Suppressor macrophage treated with lipopolysaccharide for 1 hour (primary cell): ENCODE results near the gene ZNF219.

ENCODE experiments used
- DNase-seq, 3 donors: peaks; one replicate each; pipeline ENCODE4 v3.0.0-alpha.2; 2020 to 2022

Gene ZNF219

GRCh38 chr14:21098076-21098891 lies at the start of gene ZNF219:
TSS of gene ZNF219 (minus strand) at chr14:21098655. CDS start at chr14:21093591, 5,064 bp downstream.
- DNase-seq = peak in 2 of 3 donors; percentile 33 to 56

- DNase-seq = no peak
Measured at GRCh38 chr14:21145437-21145836, 47.0 kb upstream of the ZNF219 start.

DNA sequence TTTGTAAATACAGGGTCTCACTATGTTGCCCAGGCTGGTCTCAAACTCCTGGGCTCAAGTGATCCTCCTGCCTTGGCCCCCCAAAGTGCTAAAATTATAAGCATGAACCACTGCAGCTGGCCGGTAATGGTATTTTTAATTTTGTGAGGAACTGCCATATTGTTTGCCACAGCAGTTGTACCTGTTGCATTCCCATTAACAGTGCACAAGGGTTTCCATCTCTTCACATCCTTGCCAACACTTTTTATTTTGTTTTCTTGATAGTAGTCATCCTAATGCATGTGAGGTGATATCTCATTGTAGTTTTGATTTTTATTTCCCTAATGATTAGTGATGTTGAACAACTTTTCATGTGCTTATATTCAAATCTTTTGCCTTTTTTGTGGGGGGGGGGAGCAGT lies 43.9 kb upstream of the ZNF219 start:
- no peak for DNase-seq

GRCh38 chr14:21136024-21136423 lies 37.6 kb upstream of the ZNF219 start:
- peak; percentile 20 to 50 (median 36) for DNase-seq

GRCh38 chr14:21133901-21134300 lies 35.4 kb upstream of the ZNF219 start:
- DNase-seq = no peak

DNA sequence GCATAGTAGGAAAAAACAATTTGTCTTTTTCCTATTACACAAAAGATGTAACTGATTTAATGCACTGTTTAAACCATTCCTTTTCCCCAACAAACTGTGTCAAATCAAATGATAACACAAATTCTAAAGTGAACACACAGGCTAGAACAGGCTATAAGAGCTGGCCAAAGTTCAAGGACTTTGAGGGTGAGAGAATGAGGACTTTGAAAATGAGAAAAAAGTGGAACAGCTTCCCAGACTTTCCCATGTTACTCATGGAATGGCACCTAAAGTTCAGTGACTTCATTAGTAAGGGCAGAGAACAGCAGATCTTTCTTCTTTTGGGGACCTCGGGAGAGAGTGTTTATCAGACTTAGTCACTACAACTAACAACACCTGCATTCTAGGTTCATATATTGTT lies 25.0 kb upstream of the ZNF219 start:
- no peak for DNase-seq

DNA sequence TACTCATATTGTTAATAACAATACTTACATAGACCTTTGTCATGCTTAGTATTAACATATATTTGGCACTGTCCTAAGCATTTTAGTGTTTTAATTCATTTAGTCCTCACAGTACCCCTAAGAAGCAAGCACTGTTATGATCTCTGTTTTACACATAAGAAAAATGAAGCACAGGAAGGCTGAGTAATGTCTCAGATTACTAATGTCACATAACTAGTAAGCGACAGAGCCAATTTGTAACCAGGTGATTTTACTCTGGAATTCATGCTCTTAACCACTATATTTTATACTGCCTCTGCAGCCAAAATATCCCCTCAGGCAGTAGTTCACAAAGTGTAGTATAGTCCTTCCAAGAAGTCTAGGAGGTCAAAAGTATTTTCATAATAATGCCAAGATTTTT lies 22.7 kb upstream of the ZNF219 start:
- DNase-seq = peak in 1 of 3 donors; percentile 18

- no peak for DNase-seq
Measured at GRCh38 chr14:21120686-21121085, 22.2 kb upstream of the ZNF219 start.

DNA sequence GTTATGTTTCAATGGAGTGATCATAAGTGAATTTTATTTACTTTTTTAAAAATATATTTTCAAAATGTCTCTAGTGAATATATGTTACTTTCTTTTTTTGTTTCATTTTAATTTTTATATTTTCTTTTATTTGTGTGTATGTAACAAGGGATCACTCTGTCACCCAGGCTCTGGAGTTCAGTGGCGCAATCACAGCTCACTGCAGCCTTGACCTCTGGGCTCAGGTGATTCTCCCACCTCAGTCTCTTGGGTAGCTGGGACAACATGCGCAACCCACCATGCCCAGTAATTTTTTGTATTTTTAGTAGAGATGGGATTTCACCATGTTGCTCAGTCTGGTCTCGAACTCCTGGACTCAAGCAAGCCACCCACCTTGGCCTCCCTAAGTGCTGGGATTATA lies 20.5 kb upstream of the ZNF219 start:
- no peak for DNase-seq

DNA sequence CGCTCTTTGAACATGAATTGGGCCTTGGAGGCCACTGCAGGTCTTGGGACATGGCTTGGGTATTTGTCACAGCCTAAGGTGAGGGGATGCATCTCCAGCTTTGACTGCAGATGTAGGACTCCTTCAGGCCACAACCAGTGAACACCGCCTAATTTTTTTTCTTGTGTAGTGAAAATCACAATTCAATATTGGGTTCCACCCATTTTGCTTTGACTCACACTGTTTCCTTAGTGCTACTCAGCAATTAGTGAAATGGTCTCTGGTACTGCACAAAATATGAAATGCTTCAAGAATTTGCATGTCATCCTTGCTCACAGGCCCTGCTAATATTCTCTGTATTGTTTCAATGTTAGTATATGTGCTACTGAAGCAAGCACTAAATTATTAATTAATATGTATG lies 14.9 kb upstream of the ZNF219 start:
- DNase-seq = no peak

GRCh38 chr14:21112255-21112654 lies 13.8 kb upstream of the ZNF219 start:
- DNase-seq = peak in 2 of 3 donors; percentile 25 to 34

- DNase-seq = no peak
Measured at GRCh38 chr14:21109377-21110138, 11.1 kb upstream of the ZNF219 start.

- DNase-seq = no peak
Measured at GRCh38 chr14:21108791-21109190, 10.3 kb upstream of the ZNF219 start.

GRCh38 chr14:21107283-21107800 lies 8.9 kb upstream of the ZNF219 start:
- DNase-seq = no peak

- peak; percentile 74 to 81 (median 80) for DNase-seq
Measured at GRCh38 chr14:21106498-21107282, 8.2 kb upstream of the ZNF219 start.

GRCh38 chr14:21106176-21106497 lies 7.7 kb upstream of the ZNF219 start:
- DNase-seq = peak; percentile 58 to 79 (median 75)

DNA sequence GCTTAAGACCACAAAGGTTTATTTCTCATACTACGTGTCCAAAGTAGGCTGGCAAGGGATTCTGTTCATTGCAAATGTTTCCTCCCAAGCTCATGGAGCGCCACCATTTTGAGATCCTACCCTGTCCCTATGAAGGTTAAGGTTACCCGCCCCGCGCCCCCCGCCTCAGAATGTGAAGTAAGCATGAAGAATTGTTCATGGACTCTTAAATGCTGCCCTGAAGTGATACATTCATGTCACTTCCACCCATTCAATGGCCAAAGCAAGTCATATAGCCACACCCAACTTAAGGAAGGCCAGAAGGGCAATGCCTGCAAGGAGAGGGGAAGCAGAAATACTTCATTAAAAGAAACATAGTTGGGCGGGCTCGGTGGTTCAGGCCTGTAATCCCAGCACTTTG lies 6.6 kb upstream of the ZNF219 start:
- DNase-seq = no peak

DNA sequence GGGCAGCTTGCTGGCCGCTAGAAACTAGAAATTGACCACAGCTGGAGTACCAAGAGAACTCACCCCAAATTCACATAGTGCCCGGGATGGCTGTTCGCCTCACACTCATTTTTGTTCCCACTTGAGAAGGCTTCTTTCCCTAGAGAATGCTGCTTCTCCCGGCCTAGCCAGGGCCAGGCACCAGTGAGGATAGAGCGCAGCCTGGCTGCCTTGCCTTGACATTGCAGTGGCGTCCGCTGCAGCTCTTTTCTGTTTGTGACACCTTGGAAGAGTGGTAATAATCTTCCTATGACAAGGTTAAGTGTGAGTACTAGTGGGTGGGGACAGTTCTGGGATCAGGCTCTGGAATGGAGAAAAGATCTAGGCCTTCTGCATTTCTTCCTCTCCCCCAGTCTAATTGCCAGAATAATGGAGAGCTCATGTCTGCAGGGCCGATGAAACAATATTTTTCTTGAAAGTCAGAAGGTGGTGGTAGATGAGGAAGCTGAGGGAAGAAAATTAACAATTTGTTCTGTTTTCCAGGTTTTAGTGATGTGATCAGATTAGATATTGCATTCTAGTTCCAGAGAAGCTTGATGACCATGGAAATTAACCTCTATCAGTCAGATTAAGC lies 6.1 kb upstream of the ZNF219 start:
- DNase-seq = peak; percentile 73 to 81 (median 78)

GRCh38 chr14:21103710-21104447 lies 5.4 kb upstream of the ZNF219 start:
- peak; percentile 98 to 99 (median 98) for DNase-seq

- no peak for DNase-seq
Measured at GRCh38 chr14:21103411-21103709, 4.9 kb upstream of the ZNF219 start.

DNA sequence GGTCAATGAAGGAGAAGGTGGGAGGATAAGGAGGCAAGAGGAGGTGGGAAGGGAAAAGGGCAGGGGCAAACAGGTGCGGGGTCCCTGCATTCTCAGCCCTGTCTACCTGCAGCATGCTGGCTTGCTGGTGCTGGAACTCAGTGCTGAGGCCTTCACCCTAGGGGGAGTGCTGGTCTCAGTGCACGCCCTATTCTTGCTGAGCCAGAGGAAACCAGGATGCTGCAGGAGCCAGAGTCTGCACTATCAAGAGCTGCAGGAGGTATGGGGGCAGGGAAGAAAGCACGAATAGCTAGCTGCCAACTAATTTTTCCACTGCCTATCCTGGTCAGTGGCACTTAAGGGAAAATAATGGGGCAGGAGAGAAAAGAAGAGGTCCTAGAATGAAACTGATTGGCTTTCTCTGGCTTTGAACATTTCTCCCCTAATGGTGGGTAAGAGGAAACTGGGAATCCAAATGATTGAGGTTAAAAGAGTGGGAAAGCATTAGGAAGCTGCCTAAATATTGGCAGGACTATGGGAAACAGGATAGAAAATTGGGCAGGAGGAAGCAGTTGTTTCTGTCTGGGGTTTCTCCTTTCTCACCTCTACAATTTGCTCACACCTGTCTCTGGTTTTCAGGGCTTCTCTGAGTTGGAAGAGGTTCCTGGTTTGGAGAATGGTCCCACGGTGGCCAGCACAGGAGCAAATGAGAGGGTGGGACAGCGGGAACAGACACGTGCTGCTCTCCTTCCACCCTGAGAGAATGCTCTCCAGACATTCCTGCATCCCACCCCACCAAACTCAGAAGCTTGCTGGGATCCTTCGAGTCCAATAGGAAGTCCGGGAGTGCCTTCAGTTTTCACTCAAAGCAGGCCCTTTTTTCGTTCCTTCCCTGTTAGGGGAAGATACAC lies 4.3 kb upstream of the ZNF219 start:
- DNase-seq = no peak
